GM23338 (cell line): Measurements from ENCODE around the gene CSNK1A1. TPM values are rescaled to one million over a fixed set of nuclear protein-coding genes. Genes with fewer than 3 reads are reported as not detected.

Source experiments
- ATAC-seq: fragments of 200-7000 bp; cut with Tn5 transposase; 3 replicates; pipeline ENCODE4 v1.9.1; 2020
- DNase-seq: peaks from one replicate; pipeline ENCODE4 v3.0.0-alpha.2; 2015; ENCODE audit warnings: low spot score
- H2AFZ ChIP-seq: fragments of 200-600 bp; sonication (generic); 2 replicates; pipeline ENCODE4 v1.8.0; 2016; ENCODE audit warnings: antibody characterized with exemption, mild to moderate bottlenecking, moderate library complexity
- H3F3A ChIP-seq: fragments of 200-600 bp; sonication (generic); replicated peaks from 2 replicates; pipeline ENCODE4 v1.8.0; 2017; ENCODE audit warnings: antibody characterized with exemption, mixed run types, low read depth
- H3K27ac ChIP-seq: fragments of 200-600 bp; sonication (generic); 2 replicates; pipeline ENCODE4 v1.6.1; 2016; ENCODE audit warnings: low read depth
- H3K27me3 ChIP-seq: fragments of 200-600 bp; sonication (generic); 2 replicates; pipeline ENCODE4 v1.8.0; 2016; ENCODE audit warnings: mild to moderate bottlenecking, mixed run types, moderate library complexity; ENCODE audit not compliant: insufficient read depth
- H3K36me3 ChIP-seq: fragments of 200-600 bp; sonication (generic); 2 replicates; pipeline ENCODE4 v1.8.0; 2016; ENCODE audit warnings: mild to moderate bottlenecking; ENCODE audit not compliant: insufficient read depth
- H3K4me1 ChIP-seq: fragments of 200-600 bp; sonication (generic); 2 replicates; pipeline ENCODE4 v1.8.0; 2016; ENCODE audit warnings: mild to moderate bottlenecking, moderate library complexity; ENCODE audit not compliant: insufficient read depth
- H3K4me2 ChIP-seq: fragments of 200-600 bp; sonication (generic); 2 replicates; pipeline ENCODE4 v1.7.1; 2017; ENCODE audit warnings: mixed run types
- H3K4me3 ChIP-seq: fragments of 200-600 bp; sonication (generic); 2 replicates; pipeline ENCODE4 v1.6.1; 2016; ENCODE audit warnings: mixed run types
- H3K79me2 ChIP-seq: fragments of 200-600 bp; sonication (generic); replicated peaks from 2 replicates; pipeline ENCODE4 v1.8.0; 2017; ENCODE audit warnings: mild to moderate bottlenecking; ENCODE audit not compliant: insufficient read depth
- H3K9me2 ChIP-seq: fragments of 200-600 bp; sonication (generic); 2 replicates; pipeline ENCODE4 v1.8.0; 2017; ENCODE audit not compliant: insufficient read depth
- H4K20me1 ChIP-seq: fragments of 200-600 bp; sonication (generic); replicated peaks from 2 replicates; pipeline ENCODE4 v1.8.0; 2017; ENCODE audit warnings: mild to moderate bottlenecking; ENCODE audit not compliant: insufficient read depth
- H3K27ac Mint-ChIP-seq: 2 replicates; pipeline ENCODE4 v1.8.0; 2020; ENCODE audit warnings: inconsistent platforms, mild to moderate bottlenecking, moderate library complexity, mixed read lengths
- H3K27me3 Mint-ChIP-seq: 3 replicates; pipeline ENCODE4 v1.8.0; 2022; ENCODE audit warnings: low read depth, mild to moderate bottlenecking, moderate library complexity, mixed read lengths, inconsistent platforms; ENCODE audit not compliant: insufficient read depth, poor library complexity
- H3K36me3 Mint-ChIP-seq: 3 replicates; pipeline ENCODE4 v1.8.0; 2021; ENCODE audit warnings: low read depth, mild to moderate bottlenecking, inconsistent platforms, moderate library complexity, mixed read lengths
- H3K4me1 Mint-ChIP-seq: 3 replicates; pipeline ENCODE4 v1.8.0; 2020; ENCODE audit warnings: mild to moderate bottlenecking, inconsistent platforms, mixed read lengths
- H3K4me3 Mint-ChIP-seq: 3 replicates; pipeline ENCODE4 v1.8.0; 2021; ENCODE audit warnings: moderate library complexity, mild to moderate bottlenecking, inconsistent platforms, mixed read lengths
- H3K9me3 Mint-ChIP-seq: 3 replicates; pipeline ENCODE4 v1.8.0; 2020; ENCODE audit warnings: moderate library complexity, mild to moderate bottlenecking, inconsistent platforms, mixed read lengths
- EZH2phosphoT487 ChIP-seq: fragments of 200-600 bp; sonication (generic); IDR thresholded peaks from one replicate; pipeline ENCODE4 v1.8.1; 2018; ENCODE audit warnings: antibody characterized with exemption; ENCODE audit not compliant: unreplicated experiment
- JUNB ChIP-seq: IDR thresholded peaks from one replicate; pipeline ENCODE4 v1.6.1; 2016; ENCODE audit warnings: antibody characterized with exemption; ENCODE audit not compliant: unreplicated experiment
- ZNF114 ChIP-seq: fragments of 250-450 bp; sonication (Bioruptor Pico); IDR thresholded peaks from 2 replicates; pipeline ENCODE4 v1.5.0; 2020; ENCODE audit warnings: mild to moderate bottlenecking, moderate library complexity
- ZNF331 ChIP-seq: fragments of 250-450 bp; sonication (Bioruptor Pico); IDR thresholded peaks from 2 replicates; pipeline ENCODE4 v1.5.0; 2020; ENCODE audit warnings: low read depth, mild to moderate bottlenecking, moderate library complexity
- polyA plus RNA-seq: library from polyadenylated mRNA; unstranded; fragments of >200 nt; fragmentation: Nextera tagmentation; extraction: Ambion mirVana; gene quantifications from 2 replicates; pipeline ENCODE4 v1.2.1, GENCODE V29; 2016
- total RNA-seq: library from RNA; depleted of rRNA; stranded (reverse); fragments of >200 nt; shearing (Covaris generic); gene quantifications from 2 replicates; pipeline ENCODE4 v1.2.3, GENCODE V29; 2014
- TF ChIP-seq, protein P1 (sequence below): fragments of 250-450 bp; sonication (Bioruptor Pico); IDR thresholded peaks from 2 replicates; pipeline ENCODE4 v1.5.0; 2020; ENCODE audit warnings: mild to moderate bottlenecking, moderate library complexity
- TF ChIP-seq, protein P2 (sequence below): IDR thresholded peaks from 2 replicates; pipeline ENCODE4 v1.6.1; 2016; ENCODE audit warnings: antibody characterized with exemption

Gene CSNK1A1
- total and polyA plus RNA-seq, 2 experiments from 2014 or later, result 110 to 233 TPM

DNA sequence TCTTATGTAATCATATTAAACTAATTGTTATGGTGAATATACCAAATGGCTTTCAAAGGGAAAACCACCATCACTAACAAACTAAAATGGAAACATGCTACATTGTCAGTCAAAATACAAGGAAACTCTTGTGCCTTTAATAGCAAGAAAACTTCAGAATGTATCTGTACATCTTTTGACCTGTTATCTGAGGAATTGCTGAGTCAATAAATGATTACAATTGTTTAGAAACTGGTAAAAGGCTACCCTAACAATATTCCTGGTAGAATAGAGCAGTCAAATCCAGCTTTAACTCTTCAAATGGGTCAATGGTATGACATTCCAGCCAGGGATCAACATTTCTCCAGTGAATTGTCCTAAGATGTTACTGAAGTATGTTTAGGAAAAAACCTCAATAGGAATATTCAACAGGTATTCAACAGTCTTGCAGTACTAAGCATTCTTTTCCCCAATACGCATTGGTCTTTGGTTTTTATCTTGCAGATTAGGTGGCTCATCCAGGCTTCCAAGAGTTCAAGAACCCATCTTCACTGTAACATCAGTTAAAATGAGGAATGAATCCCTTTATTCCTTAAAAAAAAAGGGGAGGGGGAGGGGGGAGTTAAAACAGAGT lies 52.4 kb downstream of the CSNK1A1 start:
- 0 out of 3 replicates have a peak overlapping the region, but pooled peaks have one; percentile 33 for H3K4me3 Mint-ChIP-seq
- ATAC-seq (peak; percentile 59), DNase-seq (peak; percentile 63)
- peaks cover 2% of the 10 kb centered on the region for H3K27me3 Mint-ChIP-seq
- H3K27ac Mint-ChIP-seq, result peak overlapping the region; percentile 59; the same call in 1 of the 2 replicates
- H3K27ac ChIP-seq, result peak overlapping the region; percentile 71
- H3K4me1 ChIP-seq, result peaks cover 43% of the 10 kb centered on the region
- H3K4me2 ChIP-seq, result 0 out of 2 replicates have a peak overlapping the region, but pooled peaks have one; percentile 19
- H3K36me3 ChIP-seq, result peaks cover 18% of the 10 kb centered on the region
- TF ChIP-seq, protein P1, sequence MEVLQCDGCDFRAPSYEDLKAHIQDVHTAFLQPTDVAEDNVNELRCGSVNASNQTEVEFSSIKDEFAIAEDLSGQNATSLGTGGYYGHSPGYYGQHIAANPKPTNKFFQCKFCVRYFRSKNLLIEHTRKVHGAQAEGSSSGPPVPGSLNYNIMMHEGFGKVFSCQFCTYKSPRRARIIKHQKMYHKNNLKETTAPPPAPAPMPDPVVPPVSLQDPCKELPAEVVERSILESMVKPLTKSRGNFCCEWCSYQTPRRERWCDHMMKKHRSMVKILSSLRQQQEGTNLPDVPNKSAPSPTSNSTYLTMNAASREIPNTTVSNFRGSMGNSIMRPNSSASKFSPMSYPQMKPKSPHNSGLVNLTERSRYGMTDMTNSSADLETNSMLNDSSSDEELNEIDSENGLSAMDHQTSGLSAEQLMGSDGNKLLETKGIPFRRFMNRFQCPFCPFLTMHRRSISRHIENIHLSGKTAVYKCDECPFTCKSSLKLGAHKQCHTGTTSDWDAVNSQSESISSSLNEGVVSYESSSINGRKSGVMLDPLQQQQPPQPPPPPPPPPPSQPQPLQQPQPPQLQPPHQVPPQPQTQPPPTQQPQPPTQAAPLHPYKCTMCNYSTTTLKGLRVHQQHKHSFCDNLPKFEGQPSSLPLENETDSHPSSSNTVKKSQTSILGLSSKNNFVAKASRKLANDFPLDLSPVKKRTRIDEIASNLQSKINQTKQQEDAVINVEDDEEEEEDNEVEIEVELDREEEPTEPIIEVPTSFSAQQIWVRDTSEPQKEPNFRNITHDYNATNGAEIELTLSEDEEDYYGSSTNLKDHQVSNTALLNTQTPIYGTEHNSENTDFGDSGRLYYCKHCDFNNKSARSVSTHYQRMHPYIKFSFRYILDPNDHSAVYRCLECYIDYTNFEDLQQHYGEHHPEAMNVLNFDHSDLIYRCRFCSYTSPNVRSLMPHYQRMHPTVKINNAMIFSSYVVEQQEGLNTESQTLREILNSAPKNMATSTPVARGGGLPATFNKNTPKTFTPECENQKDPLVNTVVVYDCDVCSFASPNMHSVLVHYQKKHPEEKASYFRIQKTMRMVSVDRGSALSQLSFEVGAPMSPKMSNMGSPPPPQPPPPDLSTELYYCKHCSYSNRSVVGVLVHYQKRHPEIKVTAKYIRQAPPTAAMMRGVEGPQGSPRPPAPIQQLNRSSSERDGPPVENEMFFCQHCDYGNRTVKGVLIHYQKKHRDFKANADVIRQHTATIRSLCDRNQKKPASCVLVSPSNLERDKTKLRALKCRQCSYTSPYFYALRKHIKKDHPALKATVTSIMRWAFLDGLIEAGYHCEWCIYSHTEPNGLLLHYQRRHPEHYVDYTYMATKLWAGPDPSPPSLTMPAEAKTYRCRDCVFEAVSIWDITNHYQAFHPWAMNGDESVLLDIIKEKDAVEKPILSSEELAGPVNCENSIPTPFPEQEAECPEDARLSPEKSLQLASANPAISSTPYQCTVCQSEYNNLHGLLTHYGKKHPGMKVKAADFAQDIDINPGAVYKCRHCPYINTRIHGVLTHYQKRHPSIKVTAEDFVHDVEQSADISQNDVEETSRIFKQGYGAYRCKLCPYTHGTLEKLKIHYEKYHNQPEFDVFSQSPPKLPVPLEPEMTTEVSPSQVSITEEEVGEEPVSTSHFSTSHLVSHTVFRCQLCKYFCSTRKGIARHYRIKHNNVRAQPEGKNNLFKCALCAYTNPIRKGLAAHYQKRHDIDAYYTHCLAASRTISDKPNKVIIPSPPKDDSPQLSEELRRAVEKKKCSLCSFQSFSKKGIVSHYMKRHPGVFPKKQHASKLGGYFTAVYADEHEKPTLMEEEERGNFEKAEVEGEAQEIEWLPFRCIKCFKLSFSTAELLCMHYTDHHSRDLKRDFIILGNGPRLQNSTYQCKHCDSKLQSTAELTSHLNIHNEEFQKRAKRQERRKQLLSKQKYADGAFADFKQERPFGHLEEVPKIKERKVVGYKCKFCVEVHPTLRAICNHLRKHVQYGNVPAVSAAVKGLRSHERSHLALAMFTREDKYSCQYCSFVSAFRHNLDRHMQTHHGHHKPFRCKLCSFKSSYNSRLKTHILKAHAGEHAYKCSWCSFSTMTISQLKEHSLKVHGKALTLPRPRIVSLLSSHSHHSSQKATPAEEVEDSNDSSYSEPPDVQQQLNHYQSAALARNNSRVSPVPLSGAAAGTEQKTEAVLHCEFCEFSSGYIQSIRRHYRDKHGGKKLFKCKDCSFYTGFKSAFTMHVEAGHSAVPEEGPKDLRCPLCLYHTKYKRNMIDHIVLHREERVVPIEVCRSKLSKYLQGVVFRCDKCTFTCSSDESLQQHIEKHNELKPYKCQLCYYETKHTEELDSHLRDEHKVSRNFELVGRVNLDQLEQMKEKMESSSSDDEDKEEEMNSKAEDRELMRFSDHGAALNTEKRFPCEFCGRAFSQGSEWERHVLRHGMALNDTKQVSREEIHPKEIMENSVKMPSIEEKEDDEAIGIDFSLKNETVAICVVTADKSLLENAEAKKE (CRISPR knock-in tag), result peak; percentile 56
- no peak for TF ChIP-seq ZNF114 (CRISPR knock-in tag)
- H3K36me3 Mint-ChIP-seq, result peaks cover 64% of the 10 kb centered on the region
- no peak overlapping the region for H3K4me3 ChIP-seq
- H2AFZ ChIP-seq, result no peak overlapping the region
- H3F3A ChIP-seq, result no peaks in the 10 kb centered on the region
- no peaks in the 10 kb centered on the region for H3K9me3 Mint-ChIP-seq
- no peaks in the 10 kb centered on the region for H3K9me2 ChIP-seq
- peaks cover 5% of the 10 kb centered on the region; the same call in 1 of the 2 replicates for H4K20me1 ChIP-seq
- H3K27me3 ChIP-seq, result no peaks in the 10 kb centered on the region
- H3K4me1 Mint-ChIP-seq, result peaks cover 45% of the 10 kb centered on the region
- peaks cover 3% of the 10 kb centered on the region; the same call in 1 of the 2 replicates for H3K79me2 ChIP-seq

DNA sequence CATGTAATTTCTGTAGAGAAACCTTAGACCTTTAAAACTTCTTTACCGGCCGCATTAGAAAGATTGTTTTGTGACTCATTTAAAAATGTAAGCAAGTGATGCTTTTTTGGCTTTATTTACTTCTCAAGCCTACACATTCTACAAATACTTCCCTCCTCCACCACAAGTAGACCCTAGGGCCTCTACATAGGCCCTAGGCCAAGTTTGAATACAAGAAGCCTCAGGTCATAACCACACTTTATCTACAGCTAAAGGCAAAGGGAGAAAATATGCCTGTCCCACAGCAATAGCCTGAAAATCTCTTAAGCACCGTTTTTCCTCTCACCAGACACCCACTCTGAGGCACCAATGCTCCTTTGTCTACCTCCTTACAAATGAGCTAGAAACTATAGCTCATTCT lies 53.9 kb downstream of the CSNK1A1 start:
- peaks cover 43% of the 10 kb centered on the region for H3K4me1 ChIP-seq
- H3K9me2 ChIP-seq, result no peaks in the 10 kb centered on the region
- Mint-ChIP-seq H3K27me3 (peaks cover 2% of the 10 kb centered on the region), H3K4me3 (no peak overlapping the region; the same call in 2 of the 3 replicates), H3K36me3 (peaks cover 57% of the 10 kb centered on the region), H3K27ac (peak overlapping the region; percentile 49), H3K9me3 (no peaks in the 10 kb centered on the region), H3K4me1 (peaks cover 49% of the 10 kb centered on the region)
- DNase-seq (peak; percentile 45), ATAC-seq (peak; percentile 61)
- peak overlapping the region; percentile 71 for H3K27ac ChIP-seq
- H3K27me3 ChIP-seq, result no peaks in the 10 kb centered on the region
- peak overlapping the region; percentile 19 for H3K4me2 ChIP-seq
- no peaks in the 10 kb centered on the region for H3K79me2 ChIP-seq
- no peaks in the 10 kb centered on the region; the same call in 1 of the 2 replicates for H4K20me1 ChIP-seq
- no peaks in the 10 kb centered on the region for H3F3A ChIP-seq
- H2AFZ ChIP-seq, result no peak overlapping the region
- H3K4me3 ChIP-seq, result no peak overlapping the region
- peaks cover 14% of the 10 kb centered on the region; the same call in 1 of the 2 replicates for H3K36me3 ChIP-seq
- TF ChIP-seq EZH2phosphoT487 (no peak), ZNF331 (CRISPR knock-in tag) (no peak), JUNB (no peak)
- TF ChIP-seq, protein P2, sequence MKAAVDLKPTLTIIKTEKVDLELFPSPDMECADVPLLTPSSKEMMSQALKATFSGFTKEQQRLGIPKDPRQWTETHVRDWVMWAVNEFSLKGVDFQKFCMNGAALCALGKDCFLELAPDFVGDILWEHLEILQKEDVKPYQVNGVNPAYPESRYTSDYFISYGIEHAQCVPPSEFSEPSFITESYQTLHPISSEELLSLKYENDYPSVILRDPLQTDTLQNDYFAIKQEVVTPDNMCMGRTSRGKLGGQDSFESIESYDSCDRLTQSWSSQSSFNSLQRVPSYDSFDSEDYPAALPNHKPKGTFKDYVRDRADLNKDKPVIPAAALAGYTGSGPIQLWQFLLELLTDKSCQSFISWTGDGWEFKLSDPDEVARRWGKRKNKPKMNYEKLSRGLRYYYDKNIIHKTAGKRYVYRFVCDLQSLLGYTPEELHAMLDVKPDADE, result no peak
